Upper lobe of left lung (tissue), 4 donors: Measurements from ENCODE around the gene DNER.

ENCODE experiments used
- CTCF ChIP-seq, 6 experiments: fragments of 450-650 bp in 4 of 6; fragments of 200-600 bp in 2 of 6; sonication (generic) in 2 of 6; IDR thresholded peaks; one replicate each; pipeline ENCODE4 v1.5.1; 2016 to 2019; ENCODE audit warnings: antibody characterized with exemption in 6 of 6
- EP300 ChIP-seq, 4 donors: sonication (generic); formaldehyde crosslinking; IDR thresholded peaks; one replicate each; pipeline ENCODE4 v1.5.1; 2017; ENCODE audit warnings: antibody characterized with exemption in 4 of 4, control low read depth in 2 of 4
- POLR2A ChIP-seq, 4 donors: fragments of 450-650 bp; IDR thresholded peaks; one replicate each; pipeline ENCODE4 v1.5.1; 2016 to 2017; ENCODE audit warnings: antibody characterized with exemption in 4 of 4, mild to moderate bottlenecking in 2 of 4
- POLR2AphosphoS5 ChIP-seq, 2 donors: sonication (generic); formaldehyde crosslinking; IDR thresholded peaks; one replicate each; pipeline ENCODE4 v1.5.1; 2017; ENCODE audit warnings: antibody characterized with exemption in 2 of 2

- no peak for TF ChIP-seq CTCF (IDR thresholded peaks at IDR 0.05)
- TF ChIP-seq EP300 (IDR thresholded peaks at IDR 0.05), result no peak
- no peak for TF ChIP-seq POLR2A (IDR thresholded peaks at IDR 0.05)
- TF ChIP-seq POLR2AphosphoS5 (IDR thresholded peaks at IDR 0.05), result no peak
Observed at GRCh38 chr2:229629039-229629438, 85.3 kb downstream of the DNER start.
